Gastroesophageal sphincter (tissue), 3 donors: ENCODE measurements around the gene CRB3.

ENCODE experiments used
- POLR2AphosphoS5 ChIP-seq: sonication (generic); formaldehyde crosslinking; IDR thresholded peaks from one replicate; pipeline ENCODE4 v1.6.1; 2017; ENCODE audit warnings: antibody characterized with exemption
- TF ChIP-seq, protein P1 (sequence below), 4 experiments: fragments of 200-600 bp in 2 of 4; fragments of 450-650 bp in 2 of 4; sonication (generic) in 1 of 4; IDR thresholded peaks; one replicate each; pipeline ENCODE4 v1.5.1; 2017 to 2019; ENCODE audit warnings: antibody characterized with exemption in 4 of 4, mild to moderate bottlenecking in 2 of 4, moderate library complexity in 2 of 4

DNA sequence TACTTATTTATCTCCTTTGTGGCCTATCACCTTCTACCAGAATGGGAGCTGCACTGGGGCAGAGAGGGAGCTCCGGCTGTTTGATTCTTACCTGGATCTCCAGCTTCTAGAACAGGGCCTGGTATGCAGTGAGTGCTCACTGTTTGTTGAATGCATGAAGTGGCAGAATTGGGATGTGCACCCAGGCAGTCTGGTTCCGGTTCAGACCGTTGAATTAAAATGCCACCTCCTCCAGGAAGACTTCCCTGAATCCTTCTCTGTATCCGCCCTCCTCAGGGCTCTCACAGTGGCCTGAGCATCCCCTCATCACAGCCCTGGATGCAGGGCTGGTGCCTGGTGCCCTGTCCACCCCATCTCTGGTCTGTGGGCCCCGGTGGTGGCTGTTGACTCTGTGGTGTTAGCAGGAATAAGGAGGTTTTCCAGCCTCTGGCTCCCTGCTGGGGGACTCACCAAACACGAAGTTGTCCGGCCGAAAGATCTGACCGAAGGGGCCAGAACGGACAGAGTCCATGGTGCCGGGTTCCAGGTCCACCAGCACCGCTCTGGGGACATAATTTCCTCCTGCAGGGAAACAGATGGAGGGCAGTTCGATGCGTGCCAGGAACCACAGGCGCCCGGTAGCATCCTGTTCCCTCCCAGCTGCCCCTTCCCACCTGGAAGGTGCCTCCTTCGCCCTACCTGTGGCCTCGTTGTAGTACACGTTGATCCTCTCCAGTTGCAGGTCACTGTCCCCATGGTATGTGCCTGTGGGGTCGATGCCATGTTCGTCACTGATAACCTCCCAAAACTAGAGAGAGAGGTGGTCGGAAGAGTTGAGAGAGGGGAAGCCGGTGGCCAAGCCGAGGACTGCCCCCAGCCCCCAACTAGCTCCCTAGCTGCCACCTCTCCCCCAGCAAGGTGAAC, 37.0 kb downstream of the CRB3 start:
- no peak for TF ChIP-seq POLR2AphosphoS5
- TF ChIP-seq, protein P1, sequence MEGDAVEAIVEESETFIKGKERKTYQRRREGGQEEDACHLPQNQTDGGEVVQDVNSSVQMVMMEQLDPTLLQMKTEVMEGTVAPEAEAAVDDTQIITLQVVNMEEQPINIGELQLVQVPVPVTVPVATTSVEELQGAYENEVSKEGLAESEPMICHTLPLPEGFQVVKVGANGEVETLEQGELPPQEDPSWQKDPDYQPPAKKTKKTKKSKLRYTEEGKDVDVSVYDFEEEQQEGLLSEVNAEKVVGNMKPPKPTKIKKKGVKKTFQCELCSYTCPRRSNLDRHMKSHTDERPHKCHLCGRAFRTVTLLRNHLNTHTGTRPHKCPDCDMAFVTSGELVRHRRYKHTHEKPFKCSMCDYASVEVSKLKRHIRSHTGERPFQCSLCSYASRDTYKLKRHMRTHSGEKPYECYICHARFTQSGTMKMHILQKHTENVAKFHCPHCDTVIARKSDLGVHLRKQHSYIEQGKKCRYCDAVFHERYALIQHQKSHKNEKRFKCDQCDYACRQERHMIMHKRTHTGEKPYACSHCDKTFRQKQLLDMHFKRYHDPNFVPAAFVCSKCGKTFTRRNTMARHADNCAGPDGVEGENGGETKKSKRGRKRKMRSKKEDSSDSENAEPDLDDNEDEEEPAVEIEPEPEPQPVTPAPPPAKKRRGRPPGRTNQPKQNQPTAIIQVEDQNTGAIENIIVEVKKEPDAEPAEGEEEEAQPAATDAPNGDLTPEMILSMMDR (IDR thresholded peaks at IDR 0.05) = no peak
